ENCODE results near the gene PRRT1.

DNA sequence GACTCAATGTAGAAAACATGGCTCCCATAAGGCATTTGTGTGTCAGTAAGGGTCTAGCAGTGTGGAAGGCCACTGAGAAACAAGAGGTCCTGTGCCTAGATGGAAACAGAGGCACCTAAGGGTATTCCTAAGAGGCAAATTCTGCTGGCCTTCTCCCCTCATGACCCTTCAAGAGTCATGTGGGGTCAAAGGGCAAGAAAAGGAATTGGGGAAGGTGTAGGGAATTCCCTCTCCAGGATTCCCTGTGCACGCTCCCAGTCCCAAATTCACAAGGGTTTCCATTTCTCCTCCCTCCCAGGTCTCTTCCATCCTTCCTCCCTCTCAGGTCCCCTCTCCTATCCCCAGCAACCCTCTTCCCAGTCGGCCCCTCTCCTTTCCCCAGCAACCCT is 23.6 kb upstream of the PRRT1 start:
- TF ChIP-seq FOXK2 (IDR thresholded peaks at IDR 0.05) (no peak), SP1 (IDR thresholded peaks at IDR 0.05) (no peak), FOXA1 (IDR thresholded peaks at IDR 0.05) (no peak), BHLHE40 (IDR thresholded peaks at IDR 0.05; ENCODE audit: borderline replicate concordance) (no peak), CTBP1 (IDR thresholded peaks at IDR 0.05; ENCODE audit: borderline replicate concordance) (no peak), HDGF (IDR thresholded peaks at IDR 0.05; ENCODE audit: borderline replicate concordance) (no peak), SUZ12 (IDR thresholded peaks at IDR 0.05) (no peak), ARNT (IDR thresholded peaks at IDR 0.05) (no peak), TARDBP (IDR thresholded peaks at IDR 0.05) (no peak), ELF4 (IDR thresholded peaks at IDR 0.05) (no peak), FOXM1 (IDR thresholded peaks at IDR 0.05; ENCODE audit: borderline replicate concordance) (no peak), NFRKB (IDR thresholded peaks at IDR 0.05) (no peak)
- TF ChIP-seq, protein P1, sequence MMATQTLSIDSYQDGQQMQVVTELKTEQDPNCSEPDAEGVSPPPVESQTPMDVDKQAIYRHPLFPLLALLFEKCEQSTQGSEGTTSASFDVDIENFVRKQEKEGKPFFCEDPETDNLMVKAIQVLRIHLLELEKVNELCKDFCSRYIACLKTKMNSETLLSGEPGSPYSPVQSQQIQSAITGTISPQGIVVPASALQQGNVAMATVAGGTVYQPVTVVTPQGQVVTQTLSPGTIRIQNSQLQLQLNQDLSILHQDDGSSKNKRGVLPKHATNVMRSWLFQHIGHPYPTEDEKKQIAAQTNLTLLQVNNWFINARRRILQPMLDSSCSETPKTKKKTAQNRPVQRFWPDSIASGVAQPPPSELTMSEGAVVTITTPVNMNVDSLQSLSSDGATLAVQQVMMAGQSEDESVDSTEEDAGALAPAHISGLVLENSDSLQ (IDR thresholded peaks at IDR 0.05), result no peak

Measured in HEK293T (cell line).